PC-9 (cell line): ENCODE results near the gene TRAF2.

Experiments
- CTCF ChIP-seq: fragments of 200-600 bp; sonication (generic); conservative IDR thresholded peaks from 2 replicates; pipeline ENCODE4 v1.6.1; 2017; ENCODE audit warnings: mixed run types, antibody characterized with exemption, mild to moderate bottlenecking, moderate library complexity
- EZH2 ChIP-seq: fragments of 200-600 bp; sonication (generic); IDR thresholded peaks from 2 replicates; pipeline ENCODE4 v1.8.0; 2017; ENCODE audit warnings: antibody characterized with exemption, low read depth

- no peak for TF ChIP-seq CTCF
- TF ChIP-seq EZH2 = no peak
Observed at GRCh38 chr9:136923881-136924280, 37.6 kb downstream of the TRAF2 start.
